Neutrophil (primary cell): Measurements from ENCODE around the gene CHTOP.
"Not testable (repeated sequence)": the region's sequence is repeated elsewhere in the genome, so short reads cannot be mapped to it uniquely, and the experiment has no call there.

Experiments
- H3K27ac ChIP-seq: fragments of 200-600 bp; sonication (generic); 2 replicates; pipeline ENCODE4 v1.5.1; 2016; ENCODE audit warnings: mild to moderate bottlenecking, moderate library complexity
- H3K27me3 ChIP-seq: fragments of 200-600 bp; sonication (generic); 2 replicates; pipeline ENCODE4 v1.6.0; 2016; ENCODE audit warnings: mild to moderate bottlenecking
- H3K36me3 ChIP-seq: fragments of 200-600 bp; sonication (generic); 2 replicates; pipeline ENCODE4 v1.5.1; 2017
- H3K4me1 ChIP-seq, 2 experiments: fragments of 200-600 bp in 1 of 2; sonication (generic) in 1 of 2; 1 replicate in 1 of 2; 2 replicates in 1 of 2; pipeline versions ENCODE4 v1.5.1 to v1.6.1; 2013 to 2016; ENCODE audit warnings: low read depth in 1 of 2, low read length in 1 of 2, mild to moderate bottlenecking in 1 of 2, moderate library complexity in 1 of 2; ENCODE audit not compliant: control insufficient read depth in 1 of 2, insufficient read depth in 1 of 2
- H3K4me3 ChIP-seq, 2 experiments: fragments of 200-600 bp in 1 of 2; sonication (generic) in 1 of 2; 1 replicate in 1 of 2; 2 replicates in 1 of 2; pipeline ENCODE4 v1.5.1; 2013 to 2016; ENCODE audit warnings: low read depth in 1 of 2, low read length in 1 of 2, mild to moderate bottlenecking in 1 of 2, moderate library complexity in 1 of 2
- H3K9me3 ChIP-seq: fragments of 200-600 bp; sonication (generic); 2 replicates; pipeline ENCODE4 v1.5.1; 2016
- TF ChIP-seq, protein P1 (sequence below): fragments of 200-600 bp; sonication (generic); IDR thresholded peaks from 2 replicates; pipeline ENCODE4 v1.5.1; 2016; ENCODE audit warnings: antibody characterized with exemption

Gene CHTOP

GRCh38 chr1:153663211-153663610 is 29.3 kb downstream of the CHTOP start:
- Histone ChIP-seq H3K27ac (peak overlapping the region; percentile 32), H3K27me3 (no peaks in the 10 kb centered on the region), H3K36me3 (peaks cover 65% of the 10 kb centered on the region), H3K4me1 (peaks cover 9 to 10% of the 10 kb centered on the region in 2 experiments), H3K9me3 (no peaks in the 10 kb centered on the region), H3K4me3 (no peak overlapping the region)
- TF ChIP-seq, protein P1, sequence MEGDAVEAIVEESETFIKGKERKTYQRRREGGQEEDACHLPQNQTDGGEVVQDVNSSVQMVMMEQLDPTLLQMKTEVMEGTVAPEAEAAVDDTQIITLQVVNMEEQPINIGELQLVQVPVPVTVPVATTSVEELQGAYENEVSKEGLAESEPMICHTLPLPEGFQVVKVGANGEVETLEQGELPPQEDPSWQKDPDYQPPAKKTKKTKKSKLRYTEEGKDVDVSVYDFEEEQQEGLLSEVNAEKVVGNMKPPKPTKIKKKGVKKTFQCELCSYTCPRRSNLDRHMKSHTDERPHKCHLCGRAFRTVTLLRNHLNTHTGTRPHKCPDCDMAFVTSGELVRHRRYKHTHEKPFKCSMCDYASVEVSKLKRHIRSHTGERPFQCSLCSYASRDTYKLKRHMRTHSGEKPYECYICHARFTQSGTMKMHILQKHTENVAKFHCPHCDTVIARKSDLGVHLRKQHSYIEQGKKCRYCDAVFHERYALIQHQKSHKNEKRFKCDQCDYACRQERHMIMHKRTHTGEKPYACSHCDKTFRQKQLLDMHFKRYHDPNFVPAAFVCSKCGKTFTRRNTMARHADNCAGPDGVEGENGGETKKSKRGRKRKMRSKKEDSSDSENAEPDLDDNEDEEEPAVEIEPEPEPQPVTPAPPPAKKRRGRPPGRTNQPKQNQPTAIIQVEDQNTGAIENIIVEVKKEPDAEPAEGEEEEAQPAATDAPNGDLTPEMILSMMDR, result no peak

DNA sequence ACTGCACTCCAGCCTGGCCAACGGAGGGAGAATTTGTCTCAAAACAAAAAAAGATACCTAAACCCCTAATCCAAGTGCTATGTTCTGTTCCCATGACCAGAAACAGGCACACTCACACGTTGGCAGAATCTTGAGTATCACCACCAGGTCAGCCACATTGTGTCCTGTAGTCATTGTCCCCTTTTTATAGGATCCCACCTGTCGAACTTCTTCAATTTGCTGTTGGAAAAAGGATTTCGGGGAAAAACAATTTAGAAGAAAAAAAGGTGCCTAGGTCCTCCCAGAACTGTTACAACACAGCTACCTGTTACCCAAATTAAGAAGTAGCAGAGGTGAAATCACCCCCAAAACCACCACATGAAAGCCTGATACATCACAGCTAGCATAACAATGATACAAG is 33.6 kb downstream of the CHTOP start:
- H3K36me3 ChIP-seq, result peaks cover 49% of the 10 kb centered on the region

GRCh38 chr1:153668672-153669071 is 34.8 kb downstream of the CHTOP start:
- H3K27me3 ChIP-seq, H3K9me3 ChIP-seq, H3K4me3 ChIP-seq, H3K27ac ChIP-seq: not testable (repeated sequence)
- Histone ChIP-seq H3K4me1 (peaks cover 18 to 19% of the 10 kb centered on the region in 2 experiments), H3K36me3 (peaks cover 41% of the 10 kb centered on the region)

More for the DNA sequence above, 33.6 kb downstream of the CHTOP start:
- no peak overlapping the region for H3K4me3 ChIP-seq
- peaks cover 18 to 19% of the 10 kb centered on the region in 2 experiments for H3K4me1 ChIP-seq
- TF ChIP-seq, protein P1, result no peak
- no peak overlapping the region for H3K27ac ChIP-seq
- H3K9me3 ChIP-seq, result no peaks in the 10 kb centered on the region
- H3K27me3 ChIP-seq, result no peaks in the 10 kb centered on the region

GRCh38 chr1:153669606-153670005 is 35.7 kb downstream of the CHTOP start:
- H3K27ac ChIP-seq, result peak overlapping the region; percentile 69
- TF ChIP-seq, protein P1, result no peak
- H3K4me3 ChIP-seq, result no peak overlapping the region
- H3K36me3 ChIP-seq, result peaks cover 32% of the 10 kb centered on the region
- no peaks in the 10 kb centered on the region for H3K9me3 ChIP-seq
- H3K27me3 ChIP-seq, result no peaks in the 10 kb centered on the region
- H3K4me1 ChIP-seq, result peaks cover 18 to 19% of the 10 kb centered on the region in 2 experiments

DNA sequence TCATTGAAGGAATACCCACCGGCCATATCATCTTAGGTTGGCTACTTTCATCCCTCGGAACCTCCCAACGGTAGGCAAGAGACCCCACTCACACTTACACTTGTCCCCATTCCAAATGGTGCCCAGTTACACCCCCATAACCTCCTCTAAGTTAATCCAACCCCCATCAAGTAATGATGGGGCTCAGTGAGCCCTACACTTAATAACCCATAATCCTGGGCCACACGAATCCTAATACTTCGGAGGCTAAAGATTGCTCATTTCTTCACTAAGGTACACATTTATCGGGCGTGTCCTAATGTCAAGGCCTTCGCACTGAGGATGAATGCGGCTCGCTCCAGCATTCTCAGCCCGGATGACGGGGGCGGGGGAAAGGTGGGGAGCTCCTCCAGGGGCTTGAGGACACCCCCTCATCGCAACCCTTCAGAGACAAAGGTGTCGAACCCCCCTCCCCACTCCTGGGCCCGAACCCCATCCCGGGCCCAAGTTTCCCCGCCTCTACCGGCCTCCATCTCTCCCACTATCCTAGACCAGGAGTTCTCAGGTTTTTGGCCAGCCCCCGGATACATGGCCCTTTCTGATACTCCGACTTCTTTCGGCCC is 36.5 kb downstream of the CHTOP start:
- Histone ChIP-seq H3K4me1 (peaks cover 18 to 19% of the 10 kb centered on the region in 2 experiments), H3K27me3 (no peaks in the 10 kb centered on the region), H3K36me3 (peaks cover 24% of the 10 kb centered on the region), H3K9me3 (no peaks in the 10 kb centered on the region), H3K27ac (peak overlapping the region; percentile 69), H3K4me3 (peak overlapping the region; percentile 62 to 84)
- TF ChIP-seq, protein P1, result no peak

DNA sequence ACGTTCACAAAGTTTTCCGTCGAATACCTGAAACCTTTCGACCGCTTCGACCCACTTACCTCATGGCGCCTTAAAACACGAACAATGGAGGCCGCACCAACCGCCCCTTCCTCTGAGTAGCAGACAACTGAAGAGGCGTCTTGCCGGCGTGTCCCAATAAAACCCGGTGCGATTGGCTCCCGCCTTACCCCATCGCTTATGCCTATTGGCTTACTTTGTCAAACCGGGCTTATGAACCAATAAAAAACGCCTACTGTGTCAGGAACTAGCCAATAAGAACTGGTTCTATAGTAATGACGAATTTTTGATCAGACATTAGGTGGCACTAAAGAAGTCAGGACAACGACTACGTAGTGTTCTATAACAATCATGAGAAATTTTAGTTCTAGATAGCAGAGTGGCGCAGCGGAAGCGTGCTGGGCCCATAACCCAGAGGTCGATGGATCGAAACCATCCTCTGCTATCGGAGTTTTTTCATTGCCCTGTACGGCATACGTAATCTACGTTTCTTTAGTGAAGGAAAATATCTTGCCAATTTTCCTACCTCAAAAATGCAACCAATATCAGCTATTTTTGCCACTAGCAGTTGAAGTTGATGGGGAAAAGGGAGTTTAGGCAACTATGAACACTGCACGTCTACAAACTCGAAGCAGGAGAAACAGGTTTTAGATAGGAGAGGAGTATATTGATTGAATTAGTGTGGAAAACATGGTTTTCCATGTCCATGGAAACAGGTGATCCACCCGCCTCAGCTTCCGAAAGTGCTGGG is 37.2 kb downstream of the CHTOP start, which contains the start of gene ILF2:
Gene ILF2 (minus strand): TSS at position 135 of the 769 bp plus-strand sequence. CDS start 71 bp downstream, at position 64.
- Histone ChIP-seq H3K36me3 (peaks cover 19% of the 10 kb centered on the region), H3K4me3 (peak within 1 kb of the TSS; percentile 62 to 84), H3K4me1 (peaks cover 18 to 19% of the 10 kb centered on the region in 2 experiments), H3K27me3 (no peaks in the 10 kb centered on the region), H3K27ac (peak within 1 kb of the TSS; percentile 69), H3K9me3 (no peaks in the 10 kb centered on the region)
- TF ChIP-seq, protein P1, result no peak

DNA sequence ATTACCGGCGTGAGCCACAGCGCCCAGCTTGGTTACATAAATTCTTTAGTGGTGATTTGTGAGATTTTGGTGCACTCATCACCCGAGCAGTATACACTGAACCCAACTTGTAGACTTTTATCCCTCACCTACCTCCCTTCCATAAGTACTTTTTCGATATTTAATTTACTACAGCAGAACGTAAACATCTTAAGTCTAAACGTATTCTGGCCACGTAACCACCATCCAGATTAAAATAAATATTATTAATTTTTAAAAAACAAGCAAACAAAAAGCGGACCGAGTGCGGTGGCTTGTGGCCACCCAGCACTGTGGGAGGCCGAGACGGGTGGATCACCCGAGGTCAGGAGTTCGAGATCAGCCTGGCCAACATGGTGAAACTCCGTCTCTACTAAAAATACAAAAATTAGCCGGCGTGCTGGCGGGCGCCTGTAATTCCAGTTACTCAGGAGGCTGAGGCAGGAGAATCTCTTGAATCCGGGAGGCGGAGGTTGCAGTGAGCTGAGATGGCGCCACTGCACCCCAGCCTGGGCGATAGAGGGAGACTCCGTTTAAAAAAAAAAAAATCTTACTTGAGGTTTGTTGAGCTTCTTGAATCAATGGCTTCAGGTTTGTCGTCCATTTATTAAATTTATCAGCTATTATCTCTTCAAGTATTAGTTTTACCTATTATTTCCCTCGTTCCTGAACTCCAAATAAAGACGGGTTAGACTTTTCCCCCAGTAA is 37.9 kb downstream of the CHTOP start:
- Histone ChIP-seq H3K4me1 (peaks cover 18 to 19% of the 10 kb centered on the region in 2 experiments), H3K4me3 (peak overlapping the region; percentile 62 to 84), H3K27ac (peak overlapping the region; percentile 69), H3K36me3 (peaks cover 12% of the 10 kb centered on the region)
- not testable (repeated sequence) for H3K27me3 ChIP-seq, H3K9me3 ChIP-seq
